Measurements from ENCODE around the gene STIM1. TPM values are rescaled to one million over a fixed set of nuclear protein-coding genes. Genes with fewer than 3 reads are reported as not detected.
A peak's percentile ranks its signal among the peaks of the same experiment; 100 is the strongest.

STIM1 gene
- total RNA-seq, 1 experiment from 2014 or later: 9.0 TPM

GRCh38 chr11:4094348-4095291 is 239.2 kb downstream of the STIM1 start, which contains the start of gene RRM1:
TSS of gene RRM1 (plus strand) at chr11:4094799. CDS start at chr11:4095013, 214 bp downstream.
- Histone ChIP-seq H3K4me1 (ENCODE audit: low read length) (peaks cover 35% of the 10 kb centered on the region), H3K27me3 (ENCODE audit: low read length) (no peaks in the 10 kb centered on the region), H3K9ac (ENCODE audit: low read length) (peak within 1 kb of the TSS; percentile 95), H3K9me3 (ENCODE audit: low read length) (no peaks in the 10 kb centered on the region), H3K27ac (ENCODE audit: low read length) (peak within 1 kb of the TSS; percentile 74), H3K9me2 (replicated peaks; ENCODE audit: insufficient read depth, low read length) (no peaks in the 10 kb centered on the region), H3K79me2 (ENCODE audit: low read length) (peaks cover 50% of the 10 kb centered on the region), H4K20me1 (ENCODE audit: insufficient read depth, low read depth, low read length) (no peaks in the 10 kb centered on the region), H3K4me2 (ENCODE audit: low read depth, low read length, poor library complexity, severe bottlenecking) (peak within 1 kb of the TSS; percentile 93), H3K36me3 (ENCODE audit: insufficient read depth, low read length) (peaks cover 6% of the 10 kb centered on the region; the same call in 1 of the 2 replicates), H3K4me3 (ENCODE audit: low read length) (peak within 1 kb of the TSS; percentile 92), H2AFZ (ENCODE audit: low read length) (peak within 1 kb of the TSS; percentile 78)
- peak; percentile 98 for DNase-seq

- no peak overlapping the region for H2AFZ ChIP-seq (ENCODE audit: low read length)
- peak overlapping the region; percentile 95 for H3K9ac ChIP-seq (ENCODE audit: low read length)
- H3K27ac ChIP-seq (ENCODE audit: low read length): peak overlapping the region; percentile 74
- no peaks in the 10 kb centered on the region for H3K9me2 ChIP-seq (replicated peaks; ENCODE audit: insufficient read depth, low read length)
- H3K4me1 ChIP-seq (ENCODE audit: low read length): peaks cover 35% of the 10 kb centered on the region
- H3K9me3 ChIP-seq (ENCODE audit: low read length): no peaks in the 10 kb centered on the region
- no peaks in the 10 kb centered on the region for H3K27me3 ChIP-seq (ENCODE audit: low read length)
- H4K20me1 ChIP-seq (ENCODE audit: insufficient read depth, low read depth, low read length): no peaks in the 10 kb centered on the region
- H3K36me3 ChIP-seq (ENCODE audit: insufficient read depth, low read length): peaks cover 11% of the 10 kb centered on the region; the same call in 1 of the 2 replicates
- H3K4me3 ChIP-seq (ENCODE audit: low read length): peak overlapping the region; percentile 92
- peaks cover 60% of the 10 kb centered on the region for H3K79me2 ChIP-seq (ENCODE audit: low read length)
- DNase-seq: peak; percentile 52
- peak overlapping the region; percentile 93 for H3K4me2 ChIP-seq (ENCODE audit: low read depth, low read length, poor library complexity, severe bottlenecking)
Observed at GRCh38 chr11:4095509-4096230, 240.2 kb downstream of the STIM1 start.

- Histone ChIP-seq H3K9me3 (ENCODE audit: low read length) (no peaks in the 10 kb centered on the region), H3K36me3 (ENCODE audit: insufficient read depth, low read length) (peaks cover 24% of the 10 kb centered on the region; the same call in 1 of the 2 replicates), H3K79me2 (ENCODE audit: low read length) (peaks cover 82% of the 10 kb centered on the region), H3K4me1 (ENCODE audit: low read length) (peaks cover 35% of the 10 kb centered on the region), H3K27ac (ENCODE audit: low read length) (no peak overlapping the region), H3K4me2 (ENCODE audit: low read depth, low read length, poor library complexity, severe bottlenecking) (peak overlapping the region; percentile 14), H2AFZ (ENCODE audit: low read length) (no peak overlapping the region), H3K9ac (ENCODE audit: low read length) (no peak overlapping the region), H3K4me3 (ENCODE audit: low read length) (no peak overlapping the region), H4K20me1 (ENCODE audit: insufficient read depth, low read depth, low read length) (no peaks in the 10 kb centered on the region), H3K9me2 (replicated peaks; ENCODE audit: insufficient read depth, low read length) (no peaks in the 10 kb centered on the region), H3K27me3 (ENCODE audit: low read length) (no peaks in the 10 kb centered on the region)
- no peak for DNase-seq
Observed at GRCh38 chr11:4098026-4098621, 242.7 kb downstream of the STIM1 start.

- Histone ChIP-seq H3K36me3 (ENCODE audit: insufficient read depth, low read length) (peaks cover 50% of the 10 kb centered on the region), H3K9ac (ENCODE audit: low read length) (no peak overlapping the region), H3K4me3 (ENCODE audit: low read length) (no peak overlapping the region), H3K27me3 (ENCODE audit: low read length) (no peaks in the 10 kb centered on the region), H3K9me3 (ENCODE audit: low read length) (no peaks in the 10 kb centered on the region), H3K9me2 (replicated peaks; ENCODE audit: insufficient read depth, low read length) (no peaks in the 10 kb centered on the region), H3K27ac (ENCODE audit: low read length) (no peak overlapping the region), H2AFZ (ENCODE audit: low read length) (no peak overlapping the region), H4K20me1 (ENCODE audit: insufficient read depth, low read depth, low read length) (no peaks in the 10 kb centered on the region), H3K4me2 (ENCODE audit: low read depth, low read length, poor library complexity, severe bottlenecking) (no peak overlapping the region), H3K4me1 (ENCODE audit: low read length) (peaks cover 18% of the 10 kb centered on the region), H3K79me2 (ENCODE audit: low read length) (peaks cover 79% of the 10 kb centered on the region)
- no peak for DNase-seq
Observed at GRCh38 chr11:4102711-4103110, 247.2 kb downstream of the STIM1 start.

- H2AFZ ChIP-seq (ENCODE audit: low read length): no peak overlapping the region
- H3K27me3 ChIP-seq (ENCODE audit: low read length): no peaks in the 10 kb centered on the region
- H3K4me2 ChIP-seq (ENCODE audit: low read depth, low read length, poor library complexity, severe bottlenecking): no peak overlapping the region
- H3K4me1 ChIP-seq (ENCODE audit: low read length): peaks cover 15% of the 10 kb centered on the region
- peaks cover 54% of the 10 kb centered on the region for H3K36me3 ChIP-seq (ENCODE audit: insufficient read depth, low read length)
- peaks cover 74% of the 10 kb centered on the region for H3K79me2 ChIP-seq (ENCODE audit: low read length)
- H4K20me1 ChIP-seq (ENCODE audit: insufficient read depth, low read depth, low read length): no peaks in the 10 kb centered on the region
- no peak overlapping the region for H3K4me3 ChIP-seq (ENCODE audit: low read length)
- H3K27ac ChIP-seq (ENCODE audit: low read length): no peak overlapping the region
- DNase-seq: no peak
- no peaks in the 10 kb centered on the region for H3K9me2 ChIP-seq (replicated peaks; ENCODE audit: insufficient read depth, low read length)
- no peak overlapping the region for H3K9ac ChIP-seq (ENCODE audit: low read length)
- H3K9me3 ChIP-seq (ENCODE audit: low read length): no peaks in the 10 kb centered on the region
Observed at GRCh38 chr11:4103269-4103668, 247.8 kb downstream of the STIM1 start.

- no peaks in the 10 kb centered on the region for H3K27me3 ChIP-seq (ENCODE audit: low read length)
- H3K9me3 ChIP-seq (ENCODE audit: low read length): no peaks in the 10 kb centered on the region
- peaks cover 6% of the 10 kb centered on the region; the same call in 1 of the 2 replicates for H3K4me1 ChIP-seq (ENCODE audit: low read length)
- peaks cover 52% of the 10 kb centered on the region for H3K79me2 ChIP-seq (ENCODE audit: low read length)
- no peak overlapping the region for H3K9ac ChIP-seq (ENCODE audit: low read length)
- DNase-seq: no peak
- H3K27ac ChIP-seq (ENCODE audit: low read length): no peak overlapping the region
- peaks cover 58% of the 10 kb centered on the region for H3K36me3 ChIP-seq (ENCODE audit: insufficient read depth, low read length)
- no peaks in the 10 kb centered on the region for H3K9me2 ChIP-seq (replicated peaks; ENCODE audit: insufficient read depth, low read length)
- no peak overlapping the region for H3K4me3 ChIP-seq (ENCODE audit: low read length)
- H2AFZ ChIP-seq (ENCODE audit: low read length): no peak overlapping the region
- H4K20me1 ChIP-seq (ENCODE audit: insufficient read depth, low read depth, low read length): no peaks in the 10 kb centered on the region
- H3K4me2 ChIP-seq (ENCODE audit: low read depth, low read length, poor library complexity, severe bottlenecking): no peak overlapping the region
Observed at GRCh38 chr11:4105916-4106315, 250.5 kb downstream of the STIM1 start.

- H3K4me1 ChIP-seq (ENCODE audit: low read length): no peaks in the 10 kb centered on the region
- no peak overlapping the region for H3K27ac ChIP-seq (ENCODE audit: low read length)
- no peaks in the 10 kb centered on the region for H3K9me3 ChIP-seq (ENCODE audit: low read length)
- peaks cover 53% of the 10 kb centered on the region for H3K36me3 ChIP-seq (ENCODE audit: insufficient read depth, low read length)
- peaks cover 7% of the 10 kb centered on the region; the same call in 1 of the 2 replicates for H3K79me2 ChIP-seq (ENCODE audit: low read length)
- DNase-seq: no peak
- no peak overlapping the region for H3K4me3 ChIP-seq (ENCODE audit: low read length)
- H3K4me2 ChIP-seq (ENCODE audit: low read depth, low read length, poor library complexity, severe bottlenecking): no peak overlapping the region
- H2AFZ ChIP-seq (ENCODE audit: low read length): no peak overlapping the region
- H4K20me1 ChIP-seq (ENCODE audit: insufficient read depth, low read depth, low read length): no peaks in the 10 kb centered on the region
- H3K27me3 ChIP-seq (ENCODE audit: low read length): no peaks in the 10 kb centered on the region
- no peaks in the 10 kb centered on the region for H3K9me2 ChIP-seq (replicated peaks; ENCODE audit: insufficient read depth, low read length)
- no peak overlapping the region for H3K9ac ChIP-seq (ENCODE audit: low read length)
Observed at GRCh38 chr11:4111834-4112233, 256.4 kb downstream of the STIM1 start.
